Endometrial microvascular endothelial cells (primary cell): ENCODE results near the gene TUB. TPM values are rescaled to one million over a fixed set of nuclear protein-coding genes. Genes with fewer than 3 reads are reported as not detected.

ENCODE experiments used
- total RNA-seq: library from RNA; depleted of rRNA; stranded (reverse); fragments of >200 nt; gene quantifications from one replicate; pipeline ENCODE4 v1.2.3, GENCODE V29; 2015; ENCODE audit errors: inconsistent ontology term

Gene TUB
- total RNA-seq, 1 donor from 2014 or later = 0.37 TPM

Other genes with a start within 250 kb of the TUB start
- not detected for gene OR10A6, start 149.9 kb upstream of the TUB start, total RNA-seq
- not detected for gene OR10A3, start 139.5 kb upstream of the TUB start, total RNA-seq
- gene NLRP10, start 115.8 kb upstream of the TUB start, total RNA-seq = not detected
- gene EIF3F, start 93.9 kb upstream of the TUB start, total RNA-seq = 238 TPM
- not detected for gene RIC3, start 87.8 kb downstream of the TUB start, total RNA-seq
- not detected for gene LMO1, start 182.7 kb downstream of the TUB start, total RNA-seq